GM19099 (cell line): ENCODE results near the gene DNAJC19.

Experiments used
- POLR2A ChIP-seq: IDR thresholded peaks from 3 replicates; pipeline ENCODE4 v1.6.1; 2011; ENCODE audit warnings: low read depth; ENCODE audit not compliant: insufficient read length; ENCODE audit errors: extremely low read depth

The DNAJC19 gene

DNA sequence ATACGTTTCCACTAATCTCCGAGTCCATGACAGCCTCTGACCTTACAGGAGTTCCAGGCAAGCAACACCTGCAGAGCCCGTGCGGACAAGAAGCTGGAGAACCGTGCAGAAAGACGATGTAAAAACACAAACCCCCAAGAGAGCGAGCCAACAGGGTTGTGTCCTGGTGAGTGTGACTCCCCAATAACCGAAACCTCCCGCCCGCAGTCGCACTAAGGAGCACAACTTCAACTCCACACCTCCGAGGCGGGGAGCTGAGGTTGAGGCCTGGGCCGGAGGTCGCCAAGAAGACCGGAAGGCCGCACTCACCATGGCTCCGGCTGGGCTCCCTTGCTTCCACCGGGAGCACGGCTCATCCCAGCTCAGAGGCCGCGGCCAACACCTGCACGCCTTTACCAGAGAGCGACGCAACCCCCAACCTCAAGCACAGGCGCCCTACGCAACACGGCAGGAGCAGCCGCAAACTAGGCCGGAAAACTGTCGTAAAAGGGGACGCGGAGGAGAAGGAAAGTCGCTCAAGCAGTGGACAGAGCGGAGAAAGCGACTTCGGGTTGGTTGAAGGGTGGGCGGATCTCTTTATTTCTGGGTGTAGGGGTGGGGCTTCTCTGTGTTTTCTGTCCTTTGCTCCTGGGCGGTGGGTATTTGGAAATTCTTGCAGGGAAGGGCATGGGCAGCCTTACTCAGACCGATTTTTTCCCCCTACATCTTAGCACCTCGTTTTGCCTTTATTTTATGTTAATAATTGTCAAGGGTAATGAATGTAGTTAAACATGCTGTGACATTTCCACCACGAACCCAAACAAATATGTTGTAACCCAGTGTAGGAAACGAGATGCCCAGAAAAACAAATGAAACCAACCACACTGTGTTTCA lies at the start of gene DNAJC19:
DNAJC19 (minus strand) TSS at position 446 of the 873 bp plus-strand sequence; CDS start at position 312, 134 bp downstream.
- TF ChIP-seq POLR2A: peak; percentile 89

- TF ChIP-seq POLR2A: no peak
Observed at GRCh38 chr3:181030948-181031347, 41.4 kb upstream of the DNAJC19 start.

GRCh38 chr3:181025204-181025603 lies 35.7 kb upstream of the DNAJC19 start:
- no peak for TF ChIP-seq POLR2A

GRCh38 chr3:181017690-181018089 lies 28.2 kb upstream of the DNAJC19 start:
- no peak for TF ChIP-seq POLR2A

GRCh38 chr3:181009225-181009624 lies 19.7 kb upstream of the DNAJC19 start:
- no peak for TF ChIP-seq POLR2A

DNA sequence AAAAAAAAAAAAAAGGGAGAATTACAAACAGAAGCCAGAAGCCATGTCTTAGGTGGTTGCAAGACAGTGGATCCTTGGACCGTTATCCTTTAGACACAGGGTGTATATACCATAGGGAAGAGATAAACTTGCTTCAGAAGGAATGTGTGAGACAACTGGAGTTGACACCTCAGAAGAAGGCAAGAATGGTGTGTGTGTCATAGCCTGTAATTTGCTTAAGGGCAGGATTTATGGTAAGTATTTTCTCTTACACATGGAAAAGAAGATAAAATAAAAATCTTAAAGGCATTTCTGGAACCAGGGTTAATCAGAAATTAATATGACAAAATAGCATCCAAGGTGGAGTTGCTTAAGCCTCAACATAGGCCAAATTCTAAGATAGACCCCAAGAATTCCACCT lies 19.3 kb upstream of the DNAJC19 start:
- no peak for TF ChIP-seq POLR2A

- no peak for TF ChIP-seq POLR2A
Observed at GRCh38 chr3:181007262-181007661, 17.7 kb upstream of the DNAJC19 start.

- no peak for TF ChIP-seq POLR2A
Observed at GRCh38 chr3:181006541-181006940, 17.0 kb upstream of the DNAJC19 start.

- TF ChIP-seq POLR2A: no peak
Observed at GRCh38 chr3:180996415-180996932, 6.9 kb upstream of the DNAJC19 start.

- no peak for TF ChIP-seq POLR2A
Observed at GRCh38 chr3:180990505-180990904, 969 bp upstream of the DNAJC19 start.

- TF ChIP-seq POLR2A: no peak
Observed at GRCh38 chr3:180987344-180987743, 2.2 kb downstream of the DNAJC19 start.

DNA sequence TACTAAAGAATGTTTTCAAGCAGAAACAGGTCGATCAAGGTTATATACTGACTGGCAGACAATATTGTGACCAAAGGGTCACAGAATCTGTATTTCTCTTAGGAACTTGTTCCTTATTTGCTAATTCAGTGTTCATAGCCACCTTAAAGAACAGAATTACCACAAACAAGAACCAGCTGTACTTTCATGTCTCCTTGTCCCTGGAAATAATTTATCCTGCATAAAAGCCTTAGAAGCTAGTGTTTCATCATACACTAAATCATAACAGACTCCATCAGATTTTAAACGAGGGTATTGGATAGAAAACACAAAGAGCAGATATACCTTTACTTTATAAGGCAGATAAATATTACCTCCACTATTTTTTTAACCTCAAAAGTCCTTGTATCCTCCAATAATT lies 6.4 kb downstream of the DNAJC19 start:
- no peak for TF ChIP-seq POLR2A

DNA sequence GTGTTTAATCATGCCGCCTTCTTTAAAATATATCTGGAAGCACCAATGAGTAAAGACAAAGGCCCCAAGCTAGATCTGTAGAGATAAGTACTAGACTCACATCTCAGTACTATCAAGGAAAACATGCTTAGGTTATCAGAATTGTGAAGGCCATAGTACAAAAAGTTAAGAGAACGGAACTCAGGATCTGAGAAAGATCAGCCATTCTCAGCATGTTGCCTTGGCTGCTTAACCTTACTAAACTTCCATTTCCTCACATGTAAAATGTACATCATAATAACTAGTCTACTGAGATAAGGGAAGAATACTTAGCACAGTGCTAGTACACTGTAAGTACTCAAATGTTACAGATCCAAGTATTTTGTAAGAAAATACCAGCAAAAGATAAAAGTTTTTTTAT lies 7.6 kb downstream of the DNAJC19 start:
- TF ChIP-seq POLR2A: no peak

DNA sequence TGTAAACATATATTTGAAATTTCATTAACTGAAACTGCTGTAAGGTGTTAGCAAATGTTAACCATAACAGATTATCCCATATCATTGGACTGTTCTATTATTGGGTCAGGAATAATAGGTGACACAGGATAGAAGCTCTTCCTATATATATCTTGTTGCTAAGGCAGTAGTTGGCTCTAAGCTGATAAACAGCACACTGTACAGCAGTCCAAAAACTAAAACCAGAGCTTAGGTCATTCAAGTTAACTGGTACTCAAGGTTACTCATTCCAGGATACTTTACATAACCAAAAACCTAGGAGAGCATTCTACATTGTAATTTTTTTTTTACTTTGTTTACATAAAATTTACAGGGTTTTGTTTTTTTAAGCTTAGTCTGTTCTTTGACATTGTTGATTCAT lies 8.9 kb downstream of the DNAJC19 start:
- no peak for TF ChIP-seq POLR2A

- TF ChIP-seq POLR2A: no peak
Observed at GRCh38 chr3:180979961-180980360, 9.6 kb downstream of the DNAJC19 start.

DNA sequence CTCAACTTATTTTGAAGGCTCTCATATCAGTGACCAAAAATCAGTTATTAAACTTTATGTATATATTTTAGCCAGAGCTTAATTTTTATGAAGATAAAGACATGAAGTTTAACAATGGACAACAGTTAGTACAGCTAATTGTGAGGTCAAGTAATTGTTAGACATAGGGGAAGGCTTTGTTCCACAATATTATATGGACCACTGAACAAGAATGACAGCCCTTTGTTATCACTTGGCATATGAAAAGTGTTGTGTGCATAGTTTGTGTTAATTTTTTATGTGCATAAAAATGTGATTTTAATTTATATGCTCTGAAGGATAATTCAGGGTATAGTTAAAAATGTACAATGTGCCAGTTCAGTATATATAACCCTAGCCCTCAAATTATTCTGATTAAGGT lies 12.0 kb downstream of the DNAJC19 start:
- no peak for TF ChIP-seq POLR2A
